Fibroblast of lung (primary cell): ENCODE measurements around the gene MED10.

ENCODE experiments used
- EZH2 ChIP-seq: IDR thresholded peaks from 2 replicates; pipeline ENCODE4 v1.5.1; 2012; ENCODE audit warnings: low read length, control low read depth, mild to moderate bottlenecking; ENCODE audit errors: missing control alignments
- TF ChIP-seq, protein P1 (sequence below), 2 donors: IDR thresholded peaks in 1 of 2; conservative IDR thresholded peaks in 1 of 2; 1 replicate in 1 of 2; 2 replicates in 1 of 2; pipeline ENCODE4 v1.5.1; 2011 to 2012; ENCODE audit warnings: low read length in 2 of 2, control low read depth in 1 of 2, inconsistent platforms in 1 of 2, low read depth in 1 of 2, mild to moderate bottlenecking in 1 of 2

DNA sequence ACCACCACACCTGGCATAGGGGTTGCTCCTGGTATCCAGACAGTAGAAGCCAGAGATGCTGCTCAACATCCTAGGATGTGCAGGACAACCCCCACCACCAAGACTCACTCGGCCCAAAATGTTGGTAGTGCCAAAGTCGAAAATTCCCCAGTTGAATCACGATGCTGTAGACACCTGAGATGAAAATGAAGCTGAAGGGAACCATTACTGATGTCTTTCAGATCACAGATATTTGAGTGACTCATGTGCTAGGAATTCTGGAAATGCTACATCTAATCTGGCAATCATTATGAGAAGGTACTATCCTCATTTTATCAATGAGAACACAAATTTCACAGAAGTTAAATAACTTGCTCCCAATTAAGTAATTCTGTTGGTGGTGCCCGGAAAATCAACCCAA, 49.3 kb upstream of the MED10 start:
- no peak for TF ChIP-seq EZH2
- TF ChIP-seq, protein P1, sequence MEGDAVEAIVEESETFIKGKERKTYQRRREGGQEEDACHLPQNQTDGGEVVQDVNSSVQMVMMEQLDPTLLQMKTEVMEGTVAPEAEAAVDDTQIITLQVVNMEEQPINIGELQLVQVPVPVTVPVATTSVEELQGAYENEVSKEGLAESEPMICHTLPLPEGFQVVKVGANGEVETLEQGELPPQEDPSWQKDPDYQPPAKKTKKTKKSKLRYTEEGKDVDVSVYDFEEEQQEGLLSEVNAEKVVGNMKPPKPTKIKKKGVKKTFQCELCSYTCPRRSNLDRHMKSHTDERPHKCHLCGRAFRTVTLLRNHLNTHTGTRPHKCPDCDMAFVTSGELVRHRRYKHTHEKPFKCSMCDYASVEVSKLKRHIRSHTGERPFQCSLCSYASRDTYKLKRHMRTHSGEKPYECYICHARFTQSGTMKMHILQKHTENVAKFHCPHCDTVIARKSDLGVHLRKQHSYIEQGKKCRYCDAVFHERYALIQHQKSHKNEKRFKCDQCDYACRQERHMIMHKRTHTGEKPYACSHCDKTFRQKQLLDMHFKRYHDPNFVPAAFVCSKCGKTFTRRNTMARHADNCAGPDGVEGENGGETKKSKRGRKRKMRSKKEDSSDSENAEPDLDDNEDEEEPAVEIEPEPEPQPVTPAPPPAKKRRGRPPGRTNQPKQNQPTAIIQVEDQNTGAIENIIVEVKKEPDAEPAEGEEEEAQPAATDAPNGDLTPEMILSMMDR (conservative IDR thresholded peaks at IDR 0.05 in 1 of 2, IDR thresholded peaks at IDR 0.05 in 1 of 2; ENCODE audit: low read depth in 1 of 2, low read length in 2 of 2), result no peak
